GM10248 (cell line): ENCODE data around the gene MMP11.
A peak's percentile ranks its signal among the peaks of the same experiment; 100 is the strongest.

ENCODE experiments used
- CTCF ChIA-PET: fragments of 300-600 bp; sonication (Branson Sonifier 250); formaldehyde crosslinking; extraction: SDS; loops from one replicate; lab custom pipeline; 2021; ENCODE audit warnings: antibody characterized with exemption; lab: Yijun Ruan, JAX
- POLR2A ChIA-PET: fragments of 350-650 bp; sonication (Branson Sonifier 250); formaldehyde crosslinking; extraction: SDS; loops from one replicate; lab custom pipeline; 2020; ENCODE audit warnings: antibody characterized with exemption; lab: Yijun Ruan, JAX
- DNase-seq: peaks from one replicate; pipeline ENCODE4 v3.0.0; 2012; ENCODE audit errors: extremely low spot score
- CTCF ChIP-seq: IDR thresholded peaks from 2 replicates; pipeline ENCODE4 v1.5.1; 2012; ENCODE audit warnings: mild to moderate bottlenecking, low read depth; ENCODE audit errors: extremely low read depth, missing control alignments, control extremely low read depth

Gene MMP11

GRCh38 chr22:23793326-23793725, 20.7 kb downstream of the MMP11 start:
- ChIA-PET POLR2A (no interaction called here), CTCF (interaction anchor here (1.0 to 1.1 kb wide), 2 partner anchors 54 to 56 kb away, joined by 3 to 4 read pairs; no protein-coding TSS in a partner anchor)
- TF ChIP-seq CTCF: no peak
- no peak for DNase-seq

- no peak for DNase-seq
- TF ChIP-seq CTCF: no peak
- ChIA-PET POLR2A (no interaction called here), CTCF (interaction anchor here (0.7 kb wide), 1 partner anchor 9 kb away, joined by 3 read pairs; no protein-coding TSS in a partner anchor)
These were observed 23.8 kb downstream of the MMP11 start for GRCh38 chr22:23796461-23796860.

GRCh38 chr22:23800297-23801237, 27.9 kb downstream of the MMP11 start:
- POLR2A ChIA-PET: no interaction called here
- CTCF ChIA-PET: interaction anchor here (1.4 kb wide), 1 partner anchor 49 kb away, joined by 3 read pairs; no protein-coding TSS in a partner anchor
- no peak for TF ChIP-seq CTCF
- DNase-seq: peak; percentile 82

GRCh38 chr22:23801238-23801821, 28.7 kb downstream of the MMP11 start:
- ChIA-PET CTCF (interaction anchor here (1.4 kb wide), 1 partner anchor 13 kb away, joined by 4 read pairs; no protein-coding TSS in a partner anchor), POLR2A (no interaction called here)
- TF ChIP-seq CTCF: no peak
- DNase-seq: no peak

GRCh38 chr22:23801886-23802377, 29.3 kb downstream of the MMP11 start:
- CTCF ChIA-PET: interaction anchor here (1.4 to 3.2 kb wide), 2 partner anchors 13 to 47 kb away, joined by 4 to 9 read pairs; no protein-coding TSS in a partner anchor
- no peak for TF ChIP-seq CTCF
- DNase-seq: no peak
- POLR2A ChIA-PET: no interaction called here
